Vagina (tissue), 2 donors: ENCODE measurements around the gene LZTFL1. TPM values are rescaled to one million over a fixed set of nuclear protein-coding genes. Genes with fewer than 3 reads are reported as not detected.
A peak's percentile ranks its signal among the peaks of the same experiment; 100 is the strongest.

Source experiments
- DNase-seq, 2 donors: peaks; one replicate each; pipeline ENCODE4 v3.0.0-alpha.2; 2017; ENCODE audit errors: extremely low spot score in 2 of 2
- H3K27ac ChIP-seq: fragments of 200-600 bp; sonication (generic); one replicate; pipeline ENCODE4 v1.5.1; 2019
- H3K27me3 ChIP-seq: fragments of 200-600 bp; sonication (generic); one replicate; pipeline ENCODE4 v1.5.1; 2019
- H3K36me3 ChIP-seq, 2 donors: fragments of 200-600 bp; sonication (generic); one replicate each; pipeline ENCODE4 v1.5.1; 2017 to 2019
- H3K4me1 ChIP-seq: fragments of 200-600 bp; sonication (generic); one replicate; pipeline ENCODE4 v1.5.1; 2019
- H3K4me3 ChIP-seq, 2 donors: fragments of 200-600 bp; sonication (generic); 1 replicate in 1 of 2; 2 replicates in 1 of 2; pipeline ENCODE4 v1.5.1; 2016 to 2019
- H3K9me3 ChIP-seq: fragments of 200-600 bp; sonication (generic); one replicate; pipeline ENCODE4 v1.5.1; 2019
- POLR2A ChIP-seq, 2 donors: fragments of 450-650 bp; IDR thresholded peaks; one replicate each; pipeline ENCODE4 v1.6.1; 2017; ENCODE audit warnings: antibody characterized with exemption in 2 of 2, mild to moderate bottlenecking in 2 of 2, moderate library complexity in 2 of 2
- POLR2AphosphoS5 ChIP-seq, 2 donors: sonication (generic); formaldehyde crosslinking; IDR thresholded peaks; one replicate each; pipeline ENCODE4 v1.9.0; 2017; ENCODE audit warnings: antibody characterized with exemption in 2 of 2, mild to moderate bottlenecking in 2 of 2, low read depth in 1 of 2; ENCODE audit not compliant: insufficient read depth in 1 of 2
- intact Hi-C: fragments of 100-400 bp; cut with DNase I; formaldehyde crosslinking; loops from one replicate; pipeline ENCODE4 v1.15.1; 2023
- total RNA-seq: library from RNA; depleted of rRNA; stranded (reverse); fragments of >200 nt; gene quantifications from one replicate; pipeline ENCODE4 v1.2.3, GENCODE V29; 2016
- TF ChIP-seq, protein P1 (sequence below), 3 experiments: fragments of 450-650 bp in 2 of 3; fragments of 200-600 bp in 1 of 3; sonication (generic) in 1 of 3; IDR thresholded peaks; one replicate each; pipeline ENCODE4 v1.5.1; 2017 to 2019; ENCODE audit warnings: antibody characterized with exemption in 3 of 3, mild to moderate bottlenecking in 2 of 3, moderate library complexity in 2 of 3

Gene LZTFL1
- total RNA-seq, 1 donor from 2014 or later: 9.1 TPM

GRCh38 chr3:45773714-45774449 is 68.0 kb downstream of the LZTFL1 start:
- intact Hi-C loops: no loop called here
- TF ChIP-seq, protein P1, sequence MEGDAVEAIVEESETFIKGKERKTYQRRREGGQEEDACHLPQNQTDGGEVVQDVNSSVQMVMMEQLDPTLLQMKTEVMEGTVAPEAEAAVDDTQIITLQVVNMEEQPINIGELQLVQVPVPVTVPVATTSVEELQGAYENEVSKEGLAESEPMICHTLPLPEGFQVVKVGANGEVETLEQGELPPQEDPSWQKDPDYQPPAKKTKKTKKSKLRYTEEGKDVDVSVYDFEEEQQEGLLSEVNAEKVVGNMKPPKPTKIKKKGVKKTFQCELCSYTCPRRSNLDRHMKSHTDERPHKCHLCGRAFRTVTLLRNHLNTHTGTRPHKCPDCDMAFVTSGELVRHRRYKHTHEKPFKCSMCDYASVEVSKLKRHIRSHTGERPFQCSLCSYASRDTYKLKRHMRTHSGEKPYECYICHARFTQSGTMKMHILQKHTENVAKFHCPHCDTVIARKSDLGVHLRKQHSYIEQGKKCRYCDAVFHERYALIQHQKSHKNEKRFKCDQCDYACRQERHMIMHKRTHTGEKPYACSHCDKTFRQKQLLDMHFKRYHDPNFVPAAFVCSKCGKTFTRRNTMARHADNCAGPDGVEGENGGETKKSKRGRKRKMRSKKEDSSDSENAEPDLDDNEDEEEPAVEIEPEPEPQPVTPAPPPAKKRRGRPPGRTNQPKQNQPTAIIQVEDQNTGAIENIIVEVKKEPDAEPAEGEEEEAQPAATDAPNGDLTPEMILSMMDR (IDR thresholded peaks at IDR 0.05): no peak
- TF ChIP-seq POLR2AphosphoS5 (IDR thresholded peaks at IDR 0.05; ENCODE audit: insufficient read depth in 1 of 2, low read depth in 1 of 2): no peak
- TF ChIP-seq POLR2A (IDR thresholded peaks at IDR 0.05): no peak

More at GRCh38 chr3:45773714-45774449, 68.0 kb downstream of the LZTFL1 start:
- H3K27ac ChIP-seq: no peak overlapping the region
- H3K27me3 ChIP-seq: no peaks in the 10 kb centered on the region
- no peaks in the 10 kb centered on the region for H3K4me1 ChIP-seq
- peak in 1 of 2 donors; percentile 28 for DNase-seq
- H3K36me3 ChIP-seq: no peaks in the 10 kb centered on the region
- no peaks in the 10 kb centered on the region for H3K9me3 ChIP-seq
- H3K4me3 ChIP-seq: no peak overlapping the region

Other genes with a start within 250 kb of the LZTFL1 start
- gene LIMD1, start 247.4 kb downstream of the LZTFL1 start, total RNA-seq: 16.2 TPM
- 32.7 TPM for gene SACM1L, start 152.7 kb downstream of the LZTFL1 start, total RNA-seq
- gene SLC6A20, start 45.6 kb downstream of the LZTFL1 start, total RNA-seq: 2.9 TPM
- gene CCR9, start 44.4 kb upstream of the LZTFL1 start, total RNA-seq: not detected
- 9.6 TPM for gene CXCR6, start 101.3 kb upstream of the LZTFL1 start, total RNA-seq
- gene FYCO1, start 153.7 kb upstream of the LZTFL1 start, total RNA-seq: 45.7 TPM
- gene XCR1, start 185.4 kb upstream of the LZTFL1 start, total RNA-seq: not detected